Middle frontal gyrus (tissue), 1 donor: ENCODE measurements around the gene ZMPSTE24.

ENCODE experiments used
- DNase-seq: peaks from one replicate; pipeline ENCODE4 v3.0.0-alpha.2; 2015; ENCODE audit warnings: low spot score; ENCODE audit errors: extremely low spot score

The ZMPSTE24 gene

DNA sequence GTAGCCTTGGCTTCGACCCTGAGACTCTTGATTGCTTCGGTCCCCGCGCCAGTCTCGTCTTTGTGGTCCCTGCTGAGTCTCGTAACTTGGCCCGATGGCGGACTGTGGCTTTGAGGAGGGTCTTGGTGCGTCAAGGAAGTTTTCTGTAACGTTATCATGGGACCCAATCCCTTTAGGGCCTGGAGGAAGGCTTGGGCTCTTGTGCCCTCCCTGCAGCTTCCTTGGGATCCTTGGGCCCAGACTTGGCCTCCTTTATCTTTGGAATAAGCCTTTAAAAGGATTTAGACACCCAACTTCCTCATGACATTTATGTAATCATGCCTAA is 371 bp downstream of the ZMPSTE24 start:
- no peak for DNase-seq

DNA sequence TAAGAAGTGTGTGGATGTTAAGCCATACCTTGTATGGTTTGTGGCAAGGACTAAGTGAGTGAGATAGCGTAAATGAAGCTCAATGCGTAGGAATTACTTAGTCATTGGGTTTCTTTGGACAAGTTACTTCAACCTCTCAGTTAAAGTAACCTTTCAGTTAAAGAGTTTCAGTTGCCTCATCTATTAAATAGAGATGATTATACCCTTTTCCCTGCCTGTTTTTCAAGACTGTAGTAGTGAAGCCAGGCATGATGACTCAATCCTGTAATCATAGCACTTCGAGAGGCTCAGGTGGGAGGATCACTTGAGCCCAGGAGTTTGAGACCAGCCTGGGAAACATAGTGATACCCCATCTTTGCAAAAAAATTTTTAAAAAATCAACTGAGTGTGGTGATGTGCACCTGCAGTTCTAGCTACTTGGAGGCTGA is 6.3 kb downstream of the ZMPSTE24 start:
- no peak for DNase-seq

DNA sequence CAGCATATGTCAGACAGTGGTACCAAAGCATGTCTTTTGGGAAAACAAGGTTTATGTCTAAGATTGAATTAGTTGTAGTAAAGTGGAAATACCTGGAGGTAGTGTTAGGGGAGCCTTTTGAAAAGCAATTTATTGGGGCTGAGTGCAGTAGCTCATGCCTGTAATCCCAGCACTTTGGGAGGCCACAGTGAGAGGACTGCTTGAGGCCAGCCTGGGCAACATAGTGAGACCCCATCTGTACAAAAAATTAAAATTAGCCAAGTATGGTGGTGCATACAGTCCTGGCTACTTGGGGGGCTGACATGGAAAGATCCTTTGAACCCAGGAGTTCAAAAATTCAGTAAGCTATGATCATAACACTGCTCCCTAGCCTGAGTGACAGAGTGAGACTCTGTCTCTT is 7.3 kb downstream of the ZMPSTE24 start:
- no peak for DNase-seq

DNA sequence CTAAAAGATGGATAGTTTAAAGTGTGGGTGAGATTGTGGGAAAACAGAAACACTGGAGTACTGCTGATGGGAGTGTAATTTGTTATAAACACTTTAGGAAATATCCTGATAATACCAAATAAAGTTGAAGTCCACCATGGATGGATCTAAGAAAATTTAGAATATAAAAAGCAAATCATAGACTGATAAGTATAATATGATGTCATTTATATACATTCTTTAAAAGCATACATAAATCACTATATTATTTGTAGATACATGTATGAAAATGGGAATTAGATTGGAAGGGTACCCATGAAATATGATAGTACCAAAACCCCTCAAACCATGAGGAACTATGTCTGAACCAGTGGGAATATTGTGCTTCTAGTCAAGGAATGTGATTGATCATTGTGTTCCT is 7.9 kb downstream of the ZMPSTE24 start:
- DNase-seq, result no peak

DNA sequence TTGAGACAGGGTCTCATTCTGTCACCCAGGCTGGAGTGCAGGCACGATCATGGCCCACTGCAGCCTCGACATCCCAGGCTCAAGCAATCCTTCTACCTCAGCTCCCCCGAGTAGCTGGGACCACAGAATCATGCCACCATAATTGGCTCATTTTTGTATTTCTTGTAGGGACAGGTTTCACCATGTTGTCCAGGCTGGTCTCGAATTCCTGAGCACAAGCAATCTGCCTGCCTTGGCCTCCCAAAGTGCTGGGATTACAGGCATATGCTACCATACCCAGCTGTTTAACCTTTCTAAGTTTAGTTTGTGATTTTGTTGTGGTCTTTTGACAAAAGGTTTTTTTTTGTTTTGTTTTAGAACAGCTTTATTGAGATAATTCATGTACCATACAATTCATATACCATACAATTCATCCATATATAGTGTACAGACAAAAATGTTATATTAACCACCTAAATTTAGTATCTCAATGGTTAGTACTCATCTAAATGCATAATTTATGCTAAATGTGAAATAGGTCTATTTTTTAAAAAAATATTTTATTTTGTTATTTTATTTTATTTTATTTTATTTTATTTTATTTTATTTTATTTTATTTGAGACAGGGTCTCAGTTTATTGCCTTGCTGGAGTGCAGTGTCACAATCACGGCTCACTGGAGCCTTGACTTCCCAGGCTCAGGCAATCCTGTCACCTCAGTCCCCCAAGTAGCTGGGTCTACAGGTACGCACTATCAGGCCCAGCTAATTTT is 8.9 kb downstream of the ZMPSTE24 start:
- no peak for DNase-seq

DNA sequence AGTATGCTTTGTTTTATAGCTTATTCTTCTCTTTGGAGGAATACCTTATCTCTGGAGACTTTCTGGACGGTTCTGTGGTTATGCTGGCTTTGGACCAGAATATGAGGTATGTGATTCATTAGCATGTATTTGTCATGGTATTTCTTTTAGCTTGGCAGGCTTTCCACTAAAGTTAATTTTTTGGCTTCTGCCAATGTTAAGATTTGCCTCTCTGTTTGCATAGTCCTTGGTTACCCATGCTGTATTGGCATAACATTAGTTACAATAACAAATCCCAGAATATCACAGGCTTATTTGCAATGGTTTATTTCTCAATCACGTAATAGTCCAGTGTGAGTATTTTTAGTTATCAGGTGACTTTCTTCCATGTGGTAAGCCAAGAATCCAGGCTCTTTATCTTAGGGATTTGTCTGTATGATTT is 9.7 kb downstream of the ZMPSTE24 start:
- no peak for DNase-seq

DNA sequence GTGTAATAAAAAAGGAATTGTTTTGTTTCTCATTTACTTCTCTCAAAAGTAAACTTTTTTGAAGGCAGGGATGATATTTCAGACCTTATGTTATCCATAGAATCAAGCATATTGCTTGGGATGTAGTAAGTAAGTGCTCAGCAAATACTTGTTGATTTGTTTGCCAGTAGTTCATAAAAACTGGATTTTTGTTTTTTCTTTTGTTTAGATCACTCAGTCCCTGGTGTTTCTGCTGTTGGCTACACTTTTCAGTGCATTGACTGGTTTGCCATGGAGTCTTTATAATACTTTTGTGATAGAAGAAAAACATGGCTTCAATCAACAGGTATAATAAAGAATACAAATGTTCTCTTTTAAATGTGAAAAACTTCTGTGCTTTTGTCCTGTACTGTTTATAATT is 10.2 kb downstream of the ZMPSTE24 start:
- DNase-seq, result no peak

DNA sequence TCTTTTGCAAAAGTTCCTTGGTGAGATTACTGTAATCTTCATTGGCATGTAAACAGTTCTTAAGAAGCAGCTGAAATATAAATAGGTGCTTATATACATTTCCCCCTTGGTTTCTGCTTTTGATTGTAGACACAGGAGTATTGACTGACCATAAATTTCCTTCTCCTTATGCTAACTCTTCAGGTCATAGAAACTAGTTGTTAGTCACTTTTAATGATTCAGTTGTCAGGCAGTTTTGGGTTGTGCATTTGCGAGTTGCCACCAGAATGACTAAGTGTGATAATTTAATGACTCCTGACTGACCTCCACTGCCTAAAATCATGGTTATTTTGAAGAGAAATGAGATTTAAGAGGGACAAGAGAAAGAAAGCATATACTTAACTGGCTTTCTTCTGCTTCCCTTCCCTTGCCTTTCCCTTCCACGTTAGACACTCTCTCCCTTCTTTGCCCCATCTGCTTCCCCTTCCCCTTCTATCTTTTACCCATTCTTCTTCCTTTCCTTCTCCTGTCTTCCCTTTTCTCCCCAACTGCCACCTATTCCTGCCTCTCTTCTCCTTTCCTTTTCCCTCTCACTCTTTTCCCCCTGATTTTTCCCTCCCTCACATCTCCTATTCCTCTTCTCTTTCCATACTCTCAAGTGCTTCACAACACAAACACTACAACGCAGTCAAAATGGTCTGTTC is 12.3 kb downstream of the ZMPSTE24 start:
- no peak for DNase-seq

DNA sequence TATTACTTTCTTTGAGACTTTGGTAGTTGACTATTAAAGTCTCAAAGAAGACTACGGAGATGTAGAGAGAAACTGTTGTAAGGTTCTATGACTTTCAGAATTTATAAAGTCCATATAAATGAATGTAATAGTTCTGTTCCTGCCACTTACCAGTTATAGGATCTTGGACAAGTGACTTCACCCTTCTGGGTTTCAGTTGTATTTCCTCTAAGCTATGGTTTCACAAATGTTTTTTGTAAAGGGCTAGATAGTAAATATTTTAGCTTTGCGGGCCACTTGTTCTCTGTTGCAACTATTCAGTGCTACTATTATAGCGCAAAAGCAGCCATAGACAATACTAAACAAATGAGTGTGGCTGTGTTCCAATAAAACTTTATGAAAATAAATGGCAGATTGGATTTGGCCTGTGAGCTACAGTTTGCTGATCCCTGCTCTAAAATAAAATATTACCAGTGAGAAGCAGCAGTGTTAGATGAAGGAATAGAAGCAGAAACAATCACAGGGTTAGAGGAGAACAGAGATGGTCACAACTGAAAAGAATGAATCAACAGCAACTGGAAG is 14.7 kb downstream of the ZMPSTE24 start:
- DNase-seq, result no peak

DNA sequence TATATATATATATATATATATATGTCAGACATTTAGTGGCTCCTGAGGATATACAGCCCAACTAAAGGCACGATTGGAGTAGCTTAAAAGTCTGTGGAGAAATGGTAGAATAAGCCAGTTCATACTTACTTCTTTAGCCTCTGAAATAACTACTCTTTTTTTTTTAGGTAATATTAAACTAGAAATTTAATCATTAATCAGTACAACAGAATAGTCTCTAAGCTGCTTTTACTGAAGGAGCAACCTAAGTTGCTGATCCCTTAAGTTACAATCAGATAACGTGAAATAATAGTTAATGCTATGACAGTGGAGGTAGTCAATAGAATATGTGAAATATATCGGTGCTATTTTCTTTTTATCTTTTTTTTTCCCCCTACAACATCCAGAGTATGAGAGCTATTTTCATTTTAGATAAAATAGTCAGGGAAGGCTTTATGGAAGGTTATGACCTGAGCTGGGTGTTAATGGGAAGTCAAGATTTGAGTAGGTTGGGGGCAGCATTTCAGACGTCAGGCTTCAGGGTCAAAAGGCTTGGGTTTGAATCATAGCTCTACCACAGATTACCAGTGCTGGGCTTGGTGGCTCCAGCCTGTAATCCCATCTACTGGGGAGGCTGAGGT is 15.6 kb downstream of the ZMPSTE24 start:
- no peak for DNase-seq

DNA sequence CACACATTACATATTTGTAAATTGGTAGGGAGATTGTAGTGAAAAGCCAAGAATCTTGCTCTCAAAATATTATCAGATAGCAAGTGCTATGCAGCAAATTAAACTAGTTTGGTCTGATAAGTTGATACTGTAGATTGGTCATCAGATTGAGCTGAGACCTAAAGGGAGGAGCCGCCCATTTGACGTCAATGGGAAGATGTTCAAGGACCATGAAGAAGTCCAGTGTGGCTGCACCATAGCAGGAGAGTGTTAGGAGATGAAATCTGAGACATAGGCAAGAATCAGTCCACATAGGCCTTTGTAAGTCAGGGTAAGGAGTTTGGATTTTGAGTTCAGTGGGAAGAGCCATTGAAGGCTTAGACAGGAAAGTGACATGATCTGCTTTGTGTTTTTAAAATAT is 16.3 kb downstream of the ZMPSTE24 start:
- DNase-seq, result no peak

DNA sequence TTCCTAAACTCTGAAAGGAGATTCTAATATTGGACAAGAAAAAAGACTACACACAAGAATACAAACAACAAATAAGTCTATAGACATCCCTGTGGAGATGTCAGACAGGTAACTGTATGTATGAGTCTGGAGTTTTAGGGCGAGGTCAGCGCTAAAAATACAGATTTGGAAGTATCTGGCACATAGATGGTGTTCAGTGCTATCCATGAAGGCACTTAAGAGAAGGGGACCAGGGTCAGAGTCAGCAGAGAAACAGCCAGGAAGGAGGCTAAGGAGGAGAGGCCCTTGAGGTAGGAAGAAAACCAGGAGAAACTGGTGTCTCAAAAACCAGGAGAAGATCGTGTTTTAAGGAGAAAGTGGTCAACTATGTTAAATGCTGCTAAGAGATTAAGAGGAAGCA is 18.1 kb downstream of the ZMPSTE24 start:
- no peak for DNase-seq

DNA sequence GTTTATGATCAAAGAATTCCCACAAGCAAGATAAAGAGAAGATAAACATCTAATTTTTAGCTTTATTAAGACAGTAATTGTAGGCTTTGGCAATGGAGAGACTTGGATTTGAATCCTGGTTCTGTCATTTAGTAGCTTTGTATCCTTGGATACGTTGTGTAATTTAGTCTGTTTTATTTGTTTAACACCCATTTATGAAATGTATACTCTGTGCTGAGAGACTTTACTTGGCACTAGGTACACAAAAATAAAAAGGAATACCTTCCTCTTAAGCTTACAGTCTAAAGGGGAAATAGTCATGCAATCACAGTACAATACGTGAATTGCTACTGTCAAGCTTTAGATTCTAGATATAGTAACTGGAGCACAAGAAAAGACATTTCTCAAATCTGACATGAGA is 23.8 kb downstream of the ZMPSTE24 start:
- DNase-seq, result no peak

DNA sequence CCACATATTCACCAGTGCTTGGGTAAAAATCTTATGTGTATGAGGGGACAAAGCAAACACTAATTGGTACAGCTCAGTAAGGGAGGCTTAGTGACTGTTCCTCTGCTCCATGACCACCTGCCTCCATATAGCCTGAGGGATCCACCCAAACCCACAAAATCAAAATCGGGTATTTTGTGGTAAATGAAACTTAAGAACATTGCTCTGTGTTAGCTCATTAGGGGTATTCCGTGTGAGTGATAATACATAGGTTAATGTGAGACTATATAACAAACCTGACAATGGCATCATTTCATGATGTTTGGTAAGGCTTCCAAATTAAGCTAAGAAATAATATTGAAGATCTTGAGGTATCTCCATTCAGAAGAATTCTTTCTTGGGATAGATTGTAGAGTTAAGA is 33.3 kb downstream of the ZMPSTE24 start:
- no peak for DNase-seq

DNA sequence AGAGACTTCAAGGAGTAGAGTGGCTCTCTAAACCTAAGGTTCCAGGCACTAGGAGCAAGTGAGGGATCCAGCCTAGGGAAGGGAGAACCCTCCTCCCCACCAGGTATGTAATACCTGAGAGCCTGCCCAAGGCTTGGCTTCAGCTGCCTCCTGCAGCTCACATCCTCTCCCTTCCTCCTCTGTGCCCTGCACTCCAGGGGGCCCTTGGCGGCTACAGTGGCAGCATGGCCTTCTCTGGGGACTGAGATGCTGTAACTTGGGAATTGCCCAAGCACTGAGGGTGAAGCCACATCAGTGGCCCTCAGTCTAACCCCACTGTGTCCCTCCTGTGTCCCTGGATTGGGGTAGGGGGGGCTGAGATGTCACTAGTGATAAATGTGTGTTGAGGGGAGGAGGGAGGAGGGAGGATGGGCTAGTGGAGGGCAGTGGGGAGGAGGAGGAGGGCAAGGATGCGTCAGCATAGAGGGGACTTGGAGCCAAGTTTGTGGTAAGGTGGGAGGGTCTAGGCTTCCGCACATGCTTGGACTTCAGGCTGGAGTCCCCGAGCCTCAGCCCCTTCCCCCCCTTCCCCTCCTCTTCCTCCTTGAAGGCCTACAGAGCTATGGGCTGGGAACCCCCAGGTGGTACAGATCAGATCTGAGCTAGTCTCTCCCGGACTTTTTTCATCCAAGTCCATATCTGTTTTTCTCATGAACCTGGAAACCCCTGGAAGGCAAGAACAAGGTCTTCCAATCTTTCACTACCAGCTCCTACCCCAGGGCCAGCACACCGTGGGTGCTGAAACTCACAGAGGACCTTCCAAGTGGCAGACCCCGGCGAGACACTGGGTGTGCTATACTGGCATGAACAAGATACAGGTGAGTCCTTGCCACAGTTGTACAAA is 41.6 kb downstream of the ZMPSTE24 start:
- no peak for DNase-seq

DNA sequence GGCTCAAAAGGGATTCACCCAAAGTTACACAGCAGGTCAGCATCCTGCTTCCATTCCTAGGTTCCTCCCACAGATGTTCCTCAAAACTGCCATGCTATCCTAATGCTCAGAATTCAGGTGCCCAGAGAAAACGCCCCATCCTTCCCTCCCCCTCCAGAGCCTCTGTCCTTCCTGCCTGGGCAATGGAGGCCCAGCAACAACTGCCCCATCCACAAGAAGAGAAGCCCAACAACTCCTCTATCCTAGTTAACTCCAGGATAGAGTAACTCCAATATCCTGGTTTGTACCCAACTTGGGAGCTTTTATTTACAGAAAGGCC is 42.2 kb downstream of the ZMPSTE24 start:
- DNase-seq, result no peak

DNA sequence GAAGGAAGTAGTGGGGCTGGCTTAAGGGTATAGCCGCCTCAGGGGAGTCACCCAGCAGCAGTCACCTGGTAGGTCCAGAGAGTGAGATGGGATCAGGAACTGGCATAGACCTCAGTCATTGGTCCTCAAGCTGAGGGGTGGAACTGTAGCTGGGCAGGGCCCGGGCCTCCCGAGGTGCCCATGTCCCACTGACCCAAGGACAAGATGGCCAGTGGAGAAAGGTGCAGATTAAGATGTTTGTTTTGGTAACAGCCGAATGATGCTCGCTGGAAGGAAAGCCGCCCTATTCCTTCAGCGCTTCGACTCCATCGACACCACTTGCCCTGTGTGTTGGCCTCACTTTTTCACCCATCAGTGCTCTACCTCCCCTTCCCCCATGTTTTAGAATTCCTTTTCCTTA is 42.6 kb downstream of the ZMPSTE24 start:
- no peak for DNase-seq

DNA sequence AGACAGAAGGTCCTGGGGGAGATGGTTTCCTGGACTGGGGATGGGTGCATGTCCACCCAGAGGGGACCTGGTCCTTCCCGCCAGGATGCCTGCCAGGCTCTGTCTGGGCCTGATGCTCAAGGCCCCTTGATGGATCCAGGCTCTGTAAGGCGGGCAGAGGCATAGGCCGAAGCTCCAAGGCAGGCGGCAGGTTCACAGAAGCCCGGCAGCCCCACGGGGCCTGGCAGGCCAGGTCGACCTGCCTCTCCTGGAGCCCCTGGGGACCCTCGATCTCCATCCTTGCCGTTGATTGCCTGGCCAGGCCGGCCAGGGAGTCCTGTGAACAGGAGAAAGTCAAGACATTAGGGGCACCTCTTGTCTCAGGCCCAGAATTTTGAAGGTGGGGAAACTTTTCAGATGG is 43.0 kb downstream of the ZMPSTE24 start:
- DNase-seq, result no peak

DNA sequence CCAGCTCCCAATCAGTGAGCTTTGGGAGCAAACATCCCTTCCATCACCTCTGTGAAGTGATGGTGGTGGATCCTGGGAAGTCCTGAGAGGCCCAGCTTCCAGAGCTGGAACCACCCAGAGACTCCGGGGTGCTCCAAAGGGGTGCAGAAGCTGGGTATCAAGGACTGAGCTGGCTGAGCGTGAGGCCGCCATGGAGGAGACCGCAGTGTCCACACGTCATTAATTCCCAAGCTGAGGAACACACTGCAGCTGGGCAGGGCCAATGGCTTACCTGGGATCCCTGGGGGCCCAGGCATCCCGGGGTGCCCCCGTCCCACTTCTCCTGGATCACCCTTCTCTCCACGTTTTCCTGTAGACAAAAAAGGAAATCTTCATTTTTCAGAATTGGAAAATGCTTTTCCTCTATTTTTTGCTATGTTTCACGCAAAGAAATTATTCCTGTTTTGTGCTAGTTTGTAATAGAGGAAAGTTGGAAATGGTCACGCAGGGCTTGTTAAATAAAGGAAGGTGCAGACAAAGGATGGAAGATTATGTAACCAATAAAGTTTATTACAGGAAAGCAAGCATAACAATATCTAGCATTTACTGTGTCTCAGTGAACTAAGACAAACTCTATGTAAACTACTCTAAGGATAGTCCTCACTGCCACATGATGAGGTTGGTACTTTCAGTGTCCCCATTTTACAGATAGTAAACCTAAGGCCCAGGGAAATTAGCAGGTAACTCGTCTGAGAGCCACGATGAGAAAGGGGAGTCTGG is 43.7 kb downstream of the ZMPSTE24 start:
- DNase-seq, result no peak

DNA sequence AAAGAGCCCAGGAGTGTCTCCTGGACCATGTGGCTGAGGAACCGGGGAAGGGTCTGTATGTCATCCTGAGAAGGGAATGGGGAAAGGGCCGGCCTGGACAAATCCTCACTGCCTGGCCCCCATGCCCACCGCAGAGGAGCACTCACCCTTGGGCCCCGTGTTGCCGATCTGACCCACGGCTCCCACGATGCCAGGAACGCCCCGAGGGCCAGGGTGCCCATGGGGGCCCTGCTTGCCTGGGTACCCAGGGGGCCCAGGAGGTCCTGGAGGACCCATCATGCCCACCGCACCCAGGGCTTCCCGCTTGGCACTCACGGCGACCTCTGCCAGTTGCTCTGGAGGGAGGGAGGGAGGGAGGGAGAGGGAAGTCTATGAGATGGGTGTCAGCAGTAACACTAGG is 44.4 kb downstream of the ZMPSTE24 start:
- DNase-seq, result no peak
